Thoracic aorta (tissue), 2 donors: ENCODE results near the gene HTR2A. TPM values are rescaled to one million over a fixed set of nuclear protein-coding genes. Genes with fewer than 3 reads are reported as not detected.

ENCODE experiments used
- ATAC-seq: fragments of 150-250 bp; one replicate; pipeline ENCODE4 v1.8.0; 2017; ENCODE audit warnings: low read depth; ENCODE audit not compliant: insufficient number of reproducible peaks, low FRiP score
- DNase-seq: peaks from one replicate; pipeline ENCODE4 v3.0.0-alpha.2; 2020; ENCODE audit warnings: low spot score
- H3K27ac ChIP-seq, 2 donors: fragments of 200-600 bp; sonication (generic); 1 replicate in 1 of 2; 2 replicates in 1 of 2; pipeline ENCODE4 v1.5.1; 2016; ENCODE audit warnings: mild to moderate bottlenecking in 2 of 2, moderate library complexity in 2 of 2
- H3K27me3 ChIP-seq: fragments of 200-600 bp; sonication (generic); replicated peaks from 2 replicates; pipeline ENCODE4 v1.6.0; 2016; ENCODE audit warnings: mild to moderate bottlenecking; ENCODE audit not compliant: insufficient read depth
- H3K36me3 ChIP-seq: fragments of 200-600 bp; sonication (generic); one replicate; pipeline ENCODE4 v1.5.1; 2016
- H3K4me1 ChIP-seq, 2 donors: fragments of 200-600 bp; sonication (generic); 1 replicate in 1 of 2; 2 replicates in 1 of 2; pipeline versions ENCODE4 v1.5.1 to v1.6.0; 2016; ENCODE audit warnings: low read depth in 2 of 2, mild to moderate bottlenecking in 1 of 2; ENCODE audit not compliant: control insufficient read depth in 1 of 2
- H3K4me3 ChIP-seq: fragments of 200-600 bp; sonication (generic); 2 replicates; pipeline ENCODE4 v1.5.1; 2016; ENCODE audit warnings: mild to moderate bottlenecking
- H3K9me3 ChIP-seq: fragments of 200-600 bp; sonication (generic); 2 replicates; pipeline ENCODE4 v1.5.1; 2016
- CTCF ChIP-seq: fragments of 200-600 bp; sonication (generic); IDR thresholded peaks from one replicate; pipeline ENCODE4 v1.5.1; 2019; ENCODE audit warnings: antibody characterized with exemption
- total RNA-seq, 2 donors: library from RNA; depleted of rRNA; stranded (reverse); fragments of >200 nt; gene quantifications; one replicate each; pipeline versions ENCODE4 v1.1.0 to v1.2.3, GENCODE V29; 2016

HTR2A gene
- total RNA-seq, 2 donors from 2014 or later, result 1.4 to 2.6 TPM

- no peak for ATAC-seq
- Histone ChIP-seq H3K4me1 (no peaks in the 10 kb centered on the region), H3K36me3 (no peaks in the 10 kb centered on the region), H3K9me3 (no peaks in the 10 kb centered on the region), H3K4me3 (no peak overlapping the region), H3K27ac (no peak overlapping the region), H3K27me3 (no peaks in the 10 kb centered on the region)
- no peak for DNase-seq
- no peak for TF ChIP-seq CTCF
These were observed 15.2 kb downstream of the HTR2A start for GRCh38 chr13:46881621-46882020.

GRCh38 chr13:46874006-46874405, 22.8 kb downstream of the HTR2A start:
- Histone ChIP-seq H3K36me3 (no peaks in the 10 kb centered on the region), H3K27ac (no peak overlapping the region), H3K27me3 (no peaks in the 10 kb centered on the region), H3K4me3 (no peak overlapping the region), H3K9me3 (no peaks in the 10 kb centered on the region), H3K4me1 (no peaks in the 10 kb centered on the region)
- ATAC-seq (no peak), DNase-seq (no peak)
- no peak for TF ChIP-seq CTCF

GRCh38 chr13:46871557-46871956, 25.3 kb downstream of the HTR2A start:
- no peaks in the 10 kb centered on the region for H3K9me3 ChIP-seq
- no peaks in the 10 kb centered on the region for H3K36me3 ChIP-seq
- no peak for ATAC-seq
- H3K4me3 ChIP-seq, result no peak overlapping the region
- no peaks in the 10 kb centered on the region for H3K4me1 ChIP-seq
- no peaks in the 10 kb centered on the region for H3K27me3 ChIP-seq
- no peak overlapping the region for H3K27ac ChIP-seq
- DNase-seq, result no peak
- no peak for TF ChIP-seq CTCF

- no peak overlapping the region for H3K27ac ChIP-seq
- H3K36me3 ChIP-seq, result no peaks in the 10 kb centered on the region
- TF ChIP-seq CTCF, result no peak
- no peak overlapping the region for H3K4me3 ChIP-seq
- H3K27me3 ChIP-seq, result no peaks in the 10 kb centered on the region
- DNase-seq (no peak), ATAC-seq (no peak)
- no peaks in the 10 kb centered on the region for H3K4me1 ChIP-seq
- H3K9me3 ChIP-seq, result no peaks in the 10 kb centered on the region
These were observed 28.8 kb downstream of the HTR2A start for GRCh38 chr13:46868091-46868490.

GRCh38 chr13:46866150-46866549, 30.7 kb downstream of the HTR2A start:
- Histone ChIP-seq H3K4me3 (no peak overlapping the region), H3K27ac (no peak overlapping the region), H3K9me3 (no peaks in the 10 kb centered on the region), H3K36me3 (no peaks in the 10 kb centered on the region), H3K4me1 (no peaks in the 10 kb centered on the region), H3K27me3 (no peaks in the 10 kb centered on the region)
- DNase-seq (no peak), ATAC-seq (no peak)
- no peak for TF ChIP-seq CTCF
